IPS-18a (cell line): Measurements from ENCODE around the gene UNK.

Experiments
- H3K27ac ChIP-seq: one replicate; pipeline ENCODE4 v1.5.1; 2013; ENCODE audit warnings: low read length
- H3K27me3 ChIP-seq: one replicate; pipeline ENCODE4 v1.6.1; 2013; ENCODE audit warnings: mild to moderate bottlenecking, low read length; ENCODE audit not compliant: control insufficient read depth, insufficient read depth
- H3K36me3 ChIP-seq: one replicate; pipeline ENCODE4 v1.6.1; 2013; ENCODE audit warnings: low read depth, low read length; ENCODE audit not compliant: control insufficient read depth
- H3K4me1 ChIP-seq: one replicate; pipeline ENCODE4 v1.6.1; 2013; ENCODE audit warnings: low read depth, low read length; ENCODE audit not compliant: control insufficient read depth
- H3K4me3 ChIP-seq: one replicate; pipeline ENCODE4 v1.5.1; 2013; ENCODE audit warnings: low read length
- H3K9ac ChIP-seq: one replicate; pipeline ENCODE4 v1.6.1; 2013; ENCODE audit warnings: mild to moderate bottlenecking, low read length, moderate library complexity
- H3K9me3 ChIP-seq: one replicate; pipeline ENCODE4 v1.6.1; 2013; ENCODE audit warnings: low read depth, low read length; ENCODE audit not compliant: control insufficient read depth

UNK gene

DNA sequence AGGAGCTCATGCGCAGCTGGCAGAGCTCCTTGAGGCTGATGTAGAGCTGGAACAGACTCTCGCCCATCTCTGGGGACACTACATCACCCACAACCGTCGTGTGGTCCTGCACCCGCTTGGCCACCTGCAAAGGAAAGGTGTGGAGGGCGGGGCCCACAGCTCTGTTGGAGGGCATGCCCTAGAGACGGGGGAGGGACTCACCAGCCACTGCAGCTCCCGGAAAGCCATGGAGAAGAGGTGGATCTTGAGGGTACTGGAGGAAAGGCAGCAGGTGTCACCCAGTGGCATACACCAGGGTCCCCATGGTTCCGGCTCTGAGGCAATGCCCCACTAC lies 51.0 kb downstream of the UNK start:
- H3K27me3 ChIP-seq = no peaks in the 10 kb centered on the region
- no peak overlapping the region for H3K9ac ChIP-seq
- H3K9me3 ChIP-seq = no peaks in the 10 kb centered on the region
- no peaks in the 10 kb centered on the region for H3K36me3 ChIP-seq
- H3K4me3 ChIP-seq = no peak overlapping the region
- H3K27ac ChIP-seq = no peak overlapping the region
- H3K4me1 ChIP-seq = peaks cover 6% of the 10 kb centered on the region

DNA sequence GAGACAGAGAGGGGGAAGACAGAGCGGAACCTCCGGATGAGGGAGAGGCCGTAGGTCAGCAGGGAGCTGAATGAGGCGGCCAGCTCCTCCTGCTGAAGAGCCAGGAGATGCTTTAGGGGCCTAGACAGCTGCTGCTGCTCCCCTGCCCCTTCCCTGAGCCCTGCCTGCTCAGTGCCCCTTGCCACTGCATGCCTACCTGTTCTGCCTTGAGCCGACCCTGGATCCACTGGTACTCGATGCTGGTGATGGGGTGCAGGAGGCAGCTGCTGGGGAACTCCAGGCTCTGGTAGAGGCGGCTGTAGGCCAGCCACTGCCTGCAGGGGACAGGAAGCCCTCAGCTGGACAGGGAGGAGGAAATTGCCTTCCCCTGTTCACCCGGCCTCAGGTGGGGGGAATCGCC lies 52.0 kb downstream of the UNK start:
- H3K4me1 ChIP-seq = peaks cover 5% of the 10 kb centered on the region
- H3K4me3 ChIP-seq = no peak overlapping the region
- no peak overlapping the region for H3K27ac ChIP-seq
- no peaks in the 10 kb centered on the region for H3K27me3 ChIP-seq
- no peaks in the 10 kb centered on the region for H3K9me3 ChIP-seq
- no peaks in the 10 kb centered on the region for H3K36me3 ChIP-seq
- no peak overlapping the region for H3K9ac ChIP-seq

DNA sequence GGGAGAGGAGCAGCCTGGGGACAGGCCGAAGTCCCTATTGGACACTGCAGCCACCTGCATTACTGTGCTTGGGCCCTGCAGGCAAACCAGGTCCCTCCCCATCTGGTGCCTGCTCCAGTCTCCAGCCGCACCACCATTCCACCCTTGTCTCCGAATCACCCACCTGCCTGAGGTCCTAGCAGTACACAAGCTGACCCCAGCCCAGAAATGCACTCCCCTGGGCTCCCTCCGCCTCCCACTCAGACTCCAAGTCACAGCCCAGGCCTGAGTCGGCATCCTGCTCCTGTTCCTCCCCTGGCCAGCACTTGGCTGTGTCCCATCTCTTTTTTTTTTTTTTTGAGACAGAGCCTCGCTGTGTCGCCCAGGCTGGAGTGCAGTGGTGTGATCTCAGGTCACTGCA lies 53.3 kb downstream of the UNK start:
- Histone ChIP-seq H3K4me1 (no peaks in the 10 kb centered on the region), H3K4me3 (no peak overlapping the region), H3K27ac (no peak overlapping the region), H3K36me3 (no peaks in the 10 kb centered on the region), H3K9me3 (no peaks in the 10 kb centered on the region), H3K27me3 (no peaks in the 10 kb centered on the region), H3K9ac (no peak overlapping the region)

DNA sequence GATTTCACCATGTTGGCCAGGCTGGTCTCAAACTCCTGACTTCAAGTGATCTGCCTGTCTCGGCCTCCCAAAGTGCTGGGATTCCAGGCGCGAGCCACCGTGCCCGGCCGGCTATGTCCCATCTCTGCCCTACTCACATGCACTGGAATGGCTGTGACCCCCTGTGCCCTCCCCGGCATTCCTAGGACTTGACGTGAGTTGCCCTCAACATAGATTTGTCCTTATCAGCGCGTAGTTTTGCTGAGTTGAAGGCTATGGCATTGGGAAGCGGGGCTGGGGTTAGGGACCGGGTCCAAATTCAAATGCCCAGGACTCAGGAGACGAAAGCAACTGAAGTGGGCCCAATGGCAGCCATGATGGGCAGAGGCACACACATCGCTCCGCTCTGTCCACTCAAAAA lies 53.8 kb downstream of the UNK start:
- H3K9me3 ChIP-seq = no peaks in the 10 kb centered on the region
- H3K9ac ChIP-seq = no peak overlapping the region
- no peaks in the 10 kb centered on the region for H3K27me3 ChIP-seq
- no peak overlapping the region for H3K27ac ChIP-seq
- no peak overlapping the region for H3K4me3 ChIP-seq
- no peaks in the 10 kb centered on the region for H3K4me1 ChIP-seq
- H3K36me3 ChIP-seq = no peaks in the 10 kb centered on the region

DNA sequence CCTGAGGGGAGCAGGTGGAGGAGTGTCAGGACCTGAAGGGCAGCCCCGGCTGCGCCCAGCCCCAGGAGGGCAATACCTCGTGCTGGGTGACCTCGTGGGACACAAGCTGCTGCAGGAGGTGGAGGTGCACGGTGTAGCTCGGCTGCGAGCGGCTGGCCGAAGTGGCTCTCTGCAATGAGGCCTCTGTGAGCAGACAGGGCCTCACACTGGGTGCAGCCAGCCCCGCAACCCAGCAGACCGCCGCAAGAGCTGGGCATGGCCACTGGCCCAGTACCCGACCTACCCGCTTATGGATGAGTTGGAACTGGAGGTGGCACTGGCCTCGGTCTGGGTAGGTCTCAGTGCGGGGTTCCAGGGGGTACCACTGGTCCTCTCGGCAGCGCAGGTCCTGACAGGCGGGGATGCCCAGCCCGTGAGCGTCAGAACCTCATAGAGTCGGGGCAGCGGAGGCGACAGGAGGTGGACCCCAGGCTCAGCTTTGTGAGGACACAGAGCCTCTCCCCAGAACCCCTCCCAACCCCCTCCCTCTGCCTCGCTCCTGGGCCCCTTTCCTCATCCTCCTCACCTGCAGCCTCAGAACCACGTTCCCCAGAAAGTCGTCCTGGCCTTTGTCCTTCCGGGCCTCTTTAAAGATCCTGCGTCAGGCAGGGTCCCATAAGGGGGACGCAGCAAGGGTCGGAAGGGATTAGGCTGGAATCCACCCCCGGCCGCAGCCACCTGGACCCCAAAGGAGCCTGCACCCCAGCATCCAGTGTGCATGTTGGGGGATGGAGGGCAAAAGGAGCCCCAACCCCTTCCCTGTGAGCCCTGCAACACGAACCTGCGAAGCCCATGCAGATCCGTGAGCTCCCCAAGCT lies 55.6 kb downstream of the UNK start:
- H3K9ac ChIP-seq = no peak overlapping the region
- H3K4me3 ChIP-seq = no peak overlapping the region
- no peak overlapping the region for H3K27ac ChIP-seq
- H3K4me1 ChIP-seq = no peaks in the 10 kb centered on the region
- H3K27me3 ChIP-seq = no peaks in the 10 kb centered on the region
- no peaks in the 10 kb centered on the region for H3K9me3 ChIP-seq
- no peaks in the 10 kb centered on the region for H3K36me3 ChIP-seq

DNA sequence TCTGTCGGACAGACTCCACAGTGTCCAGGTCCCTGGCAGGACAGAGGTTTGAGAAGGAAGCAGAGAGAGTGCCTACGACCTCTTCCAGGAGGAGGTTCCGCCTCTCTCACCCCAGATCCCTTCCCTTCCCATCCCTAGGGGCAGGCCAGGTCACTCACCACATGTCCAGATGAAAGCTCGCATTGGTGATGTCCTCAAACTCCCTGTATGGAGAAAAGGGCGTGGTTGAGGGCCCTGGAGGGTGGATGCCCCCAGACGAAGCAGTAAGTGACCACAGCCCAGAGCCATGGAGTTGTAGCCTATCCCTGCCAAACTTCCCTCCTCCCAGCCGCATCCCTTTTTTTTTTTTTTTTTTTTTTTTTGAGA lies 56.2 kb downstream of the UNK start:
- no peak overlapping the region for H3K4me3 ChIP-seq
- no peaks in the 10 kb centered on the region for H3K4me1 ChIP-seq
- no peaks in the 10 kb centered on the region for H3K36me3 ChIP-seq
- H3K27ac ChIP-seq = no peak overlapping the region
- no peaks in the 10 kb centered on the region for H3K9me3 ChIP-seq
- H3K9ac ChIP-seq = no peak overlapping the region
- H3K27me3 ChIP-seq = no peaks in the 10 kb centered on the region

DNA sequence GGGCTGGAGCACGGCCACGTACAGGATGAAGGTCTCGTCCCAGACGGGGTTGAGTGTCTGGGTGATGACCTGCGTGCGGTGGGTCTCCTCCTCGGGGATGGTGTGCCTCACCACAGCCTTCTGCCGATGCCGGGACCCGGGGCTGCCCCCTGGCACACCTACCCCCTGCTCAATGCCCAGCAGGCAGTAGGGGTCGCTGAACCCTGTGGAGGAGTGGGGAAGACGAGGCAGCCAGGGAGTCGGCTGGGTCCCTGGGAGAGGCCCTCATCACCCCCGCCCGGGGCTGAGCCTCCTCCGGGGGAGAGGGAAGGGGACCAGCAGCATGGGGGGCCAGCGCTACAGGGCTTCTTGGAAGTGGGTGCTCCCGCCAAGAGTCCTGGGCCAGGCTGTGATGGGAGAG lies 57.8 kb downstream of the UNK start:
- Histone ChIP-seq H3K27ac (no peak overlapping the region), H3K27me3 (no peaks in the 10 kb centered on the region), H3K36me3 (peaks cover 12% of the 10 kb centered on the region), H3K9me3 (no peaks in the 10 kb centered on the region), H3K9ac (no peak overlapping the region), H3K4me1 (no peaks in the 10 kb centered on the region), H3K4me3 (no peak overlapping the region)

DNA sequence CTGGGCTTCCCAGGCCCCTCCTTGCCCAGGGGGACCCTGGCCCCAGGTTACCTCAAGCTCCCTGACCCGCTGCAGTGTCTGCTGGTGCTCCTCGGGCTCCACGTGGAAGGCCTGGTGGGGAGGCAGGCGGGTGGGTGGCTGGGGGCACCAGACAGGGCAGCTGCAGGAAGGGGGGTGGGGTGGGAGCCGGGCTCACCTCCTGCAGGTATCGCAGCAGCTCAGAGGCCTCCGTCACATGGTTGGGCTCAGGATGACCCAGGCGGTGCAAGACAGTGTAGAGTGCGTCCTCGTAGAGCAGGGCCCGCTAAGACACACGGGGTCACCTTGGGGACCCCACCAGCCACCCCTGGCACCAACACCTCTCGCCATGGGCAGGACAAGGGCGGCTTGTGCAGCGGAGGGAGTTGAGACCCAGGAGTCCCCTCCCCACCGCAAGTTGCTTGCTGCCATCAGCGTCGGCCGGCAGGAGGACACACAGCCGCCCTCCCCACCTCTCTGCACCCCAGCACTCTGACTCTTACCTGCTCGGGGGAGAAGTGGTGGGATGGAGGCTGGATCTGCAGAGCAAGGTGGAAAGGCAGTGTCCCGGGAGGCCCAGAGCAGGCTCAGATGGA lies 58.5 kb downstream of the UNK start:
- H3K27me3 ChIP-seq = no peaks in the 10 kb centered on the region
- no peak overlapping the region for H3K9ac ChIP-seq
- no peak overlapping the region for H3K27ac ChIP-seq
- no peaks in the 10 kb centered on the region for H3K9me3 ChIP-seq
- no peaks in the 10 kb centered on the region for H3K4me1 ChIP-seq
- no peak overlapping the region for H3K4me3 ChIP-seq
- H3K36me3 ChIP-seq = peaks cover 17% of the 10 kb centered on the region

DNA sequence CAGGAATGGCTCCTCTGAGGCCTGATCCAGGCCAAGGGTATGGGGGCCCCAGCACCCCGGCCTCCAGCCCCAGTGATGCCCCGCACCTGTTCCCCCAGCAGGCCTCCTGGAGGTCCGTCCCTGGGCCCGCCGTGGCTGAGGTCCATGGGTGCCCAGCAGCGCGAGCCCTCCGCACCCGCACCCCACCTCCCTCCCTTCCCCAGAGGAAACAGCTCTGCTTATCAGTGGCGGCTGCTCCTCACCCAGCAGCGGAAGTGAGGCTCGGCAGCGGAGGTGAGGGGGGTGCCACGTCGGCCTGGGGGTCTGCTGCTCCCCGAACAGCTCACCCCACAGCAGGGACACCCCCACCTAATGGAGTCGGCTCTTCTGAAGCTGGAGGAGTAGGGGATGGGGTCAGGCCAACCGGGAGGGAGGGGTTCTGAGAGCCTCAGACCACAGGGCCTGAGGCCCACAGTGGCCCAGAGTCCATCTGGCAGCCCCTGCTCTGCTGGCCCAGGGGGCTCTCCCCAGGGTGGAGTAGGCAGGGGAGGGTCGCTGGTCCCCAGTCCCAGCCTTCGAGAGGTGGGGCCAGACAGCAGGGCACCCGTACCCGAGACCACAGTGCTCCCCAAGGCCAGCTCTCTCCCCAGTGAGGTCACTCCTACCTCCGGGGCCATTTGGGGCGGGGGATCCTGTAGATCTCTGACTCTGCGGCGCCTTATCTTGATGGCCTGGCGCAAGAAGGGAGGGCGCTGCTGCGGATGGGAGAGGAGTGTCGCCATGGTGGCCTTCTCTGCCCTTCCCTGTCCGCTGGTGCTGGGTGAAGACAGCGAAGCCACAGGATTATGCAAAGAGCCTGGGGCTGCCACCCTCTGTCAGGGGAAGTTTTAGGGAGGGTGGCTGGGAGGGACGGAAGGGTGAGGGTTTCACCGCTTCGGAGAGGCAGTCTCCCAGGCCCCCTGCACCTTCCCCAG lies 59.2 kb downstream of the UNK start, which contains the start of gene UNC13D:
UNC13D (minus strand) TSS at position 828 of the 953 bp plus-strand sequence; CDS start at position 761, 67 bp downstream.
- H3K27ac ChIP-seq = no peak within 1 kb of the TSS
- no peaks in the 10 kb centered on the region for H3K9me3 ChIP-seq
- no peak within 1 kb of the TSS for H3K4me3 ChIP-seq
- H3K36me3 ChIP-seq = peaks cover 19% of the 10 kb centered on the region
- H3K27me3 ChIP-seq = no peaks in the 10 kb centered on the region
- H3K9ac ChIP-seq = no peak within 1 kb of the TSS
- H3K4me1 ChIP-seq = no peaks in the 10 kb centered on the region

DNA sequence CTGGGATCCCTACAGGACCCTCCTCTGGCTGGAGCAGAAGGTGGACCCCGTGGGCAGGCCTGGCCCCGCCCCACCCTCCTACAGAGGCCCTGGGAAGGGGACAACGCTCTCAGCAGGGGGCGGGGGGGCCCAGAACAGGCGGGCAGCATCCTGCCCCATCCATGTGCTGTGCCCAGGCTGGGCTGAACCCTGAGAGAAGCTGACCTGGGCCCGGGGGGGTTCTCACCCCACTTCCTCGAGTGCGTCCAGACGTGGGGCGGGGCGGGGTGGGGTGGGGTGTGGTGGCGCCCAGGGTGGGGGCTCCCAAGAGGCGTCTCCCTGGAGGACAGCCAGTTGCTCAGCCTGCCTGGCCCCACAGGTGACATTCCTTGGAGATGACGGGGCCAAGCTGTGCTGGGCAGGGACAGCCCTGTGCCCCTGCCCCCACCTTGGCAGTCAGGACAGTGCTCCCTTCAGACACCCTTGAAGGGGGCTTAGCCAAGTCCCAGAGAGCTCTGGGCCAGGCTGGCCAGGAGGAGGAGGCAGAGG lies 60.0 kb downstream of the UNK start:
- H3K4me3 ChIP-seq = no peak overlapping the region
- H3K27me3 ChIP-seq = no peaks in the 10 kb centered on the region
- no peaks in the 10 kb centered on the region for H3K9me3 ChIP-seq
- H3K4me1 ChIP-seq = no peaks in the 10 kb centered on the region
- H3K9ac ChIP-seq = no peak overlapping the region
- H3K36me3 ChIP-seq = peaks cover 23% of the 10 kb centered on the region
- H3K27ac ChIP-seq = no peak overlapping the region

DNA sequence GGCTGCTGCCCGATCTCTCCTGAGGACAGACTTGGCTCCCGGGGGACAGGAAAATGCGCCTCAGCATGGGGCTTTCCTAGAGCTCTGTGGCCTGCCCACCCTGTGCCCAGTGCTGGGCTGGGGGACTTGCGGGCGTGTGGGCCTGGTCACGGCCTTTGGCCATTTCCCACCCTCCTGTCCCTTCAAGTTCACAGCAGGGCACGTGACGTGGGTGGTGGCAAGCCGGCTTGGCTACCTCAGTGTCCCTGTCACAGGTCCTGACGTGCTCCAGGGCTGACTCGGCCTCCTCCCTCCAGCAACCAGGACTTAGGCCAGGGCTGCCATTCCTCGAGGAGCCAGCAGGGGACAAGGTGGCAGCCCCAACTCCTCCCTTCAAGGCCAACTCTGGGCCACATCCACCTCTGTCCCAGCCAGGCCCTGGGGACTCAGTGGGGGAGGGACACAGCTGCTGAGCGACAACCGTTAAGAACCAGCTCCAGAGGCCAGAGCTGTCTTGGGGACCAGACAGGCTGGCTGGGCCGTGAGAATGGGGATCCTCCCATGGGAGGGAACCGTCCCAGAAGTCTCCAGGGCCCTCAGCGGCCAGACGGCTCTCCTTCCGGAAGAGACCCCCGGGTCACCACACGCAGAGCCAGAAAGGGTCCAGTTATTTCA lies 60.6 kb downstream of the UNK start:
- no peak overlapping the region for H3K27ac ChIP-seq
- no peak overlapping the region for H3K9ac ChIP-seq
- no peak overlapping the region for H3K4me3 ChIP-seq
- H3K4me1 ChIP-seq = no peaks in the 10 kb centered on the region
- no peaks in the 10 kb centered on the region for H3K27me3 ChIP-seq
- no peaks in the 10 kb centered on the region for H3K9me3 ChIP-seq
- H3K36me3 ChIP-seq = peaks cover 23% of the 10 kb centered on the region
